ENCODE measurements around the gene ANO1.

ANO1 gene

GRCh38 chr11:70123711-70124110 is 45.6 kb downstream of the ANO1 start:
- Histone ChIP-seq H3K27me3 (replicated peaks; ENCODE audit: control insufficient read depth, insufficient read depth, low read length, poor library complexity, severe bottlenecking) (no peaks in the 10 kb centered on the region), H3K4me3 (ENCODE audit: insufficient read depth, low read depth, low read length, poor library complexity, severe bottlenecking) (no peak overlapping the region), H3K4me1 (ENCODE audit: control insufficient read depth, insufficient read depth, low read length, poor library complexity, severe bottlenecking) (no peaks in the 10 kb centered on the region), H3K36me3 (ENCODE audit: control insufficient read depth, insufficient read depth, low read length) (no peaks in the 10 kb centered on the region), H3K9me3 (ENCODE audit: control insufficient read depth, low read length) (no peaks in the 10 kb centered on the region), H3K27ac (ENCODE audit: insufficient read depth, low read length, poor library complexity, severe bottlenecking) (no peak overlapping the region)
- no peak for DNase-seq

GRCh38 chr11:70124321-70125000 is 46.3 kb downstream of the ANO1 start:
- Histone ChIP-seq H3K4me1 (ENCODE audit: control insufficient read depth, insufficient read depth, low read length, poor library complexity, severe bottlenecking) (no peaks in the 10 kb centered on the region), H3K4me3 (ENCODE audit: insufficient read depth, low read depth, low read length, poor library complexity, severe bottlenecking) (no peak overlapping the region)

GRCh38 chr11:70126494-70126893 is 48.4 kb downstream of the ANO1 start:
- no peak overlapping the region for H3K27ac ChIP-seq (ENCODE audit: insufficient read depth, low read length, poor library complexity, severe bottlenecking)
- no peaks in the 10 kb centered on the region for H3K27me3 ChIP-seq (replicated peaks; ENCODE audit: control insufficient read depth, insufficient read depth, low read length, poor library complexity, severe bottlenecking)
- DNase-seq, result no peak
- H3K36me3 ChIP-seq (ENCODE audit: control insufficient read depth, insufficient read depth, low read length), result no peaks in the 10 kb centered on the region
- no peak overlapping the region for H3K4me3 ChIP-seq (ENCODE audit: insufficient read depth, low read depth, low read length, poor library complexity, severe bottlenecking)
- H3K4me1 ChIP-seq (ENCODE audit: control insufficient read depth, insufficient read depth, low read length, poor library complexity, severe bottlenecking), result no peaks in the 10 kb centered on the region
- no peaks in the 10 kb centered on the region for H3K9me3 ChIP-seq (ENCODE audit: control insufficient read depth, low read length)

More at GRCh38 chr11:70124321-70125000, 46.3 kb downstream of the ANO1 start:
- Histone ChIP-seq H3K27me3 (replicated peaks; ENCODE audit: control insufficient read depth, insufficient read depth, low read length, poor library complexity, severe bottlenecking) (no peaks in the 10 kb centered on the region), H3K36me3 (ENCODE audit: control insufficient read depth, insufficient read depth, low read length) (no peaks in the 10 kb centered on the region), H3K9me3 (ENCODE audit: control insufficient read depth, low read length) (no peaks in the 10 kb centered on the region), H3K27ac (ENCODE audit: insufficient read depth, low read length, poor library complexity, severe bottlenecking) (no peak overlapping the region)
- DNase-seq, result no peak

- Histone ChIP-seq H3K27ac (ENCODE audit: insufficient read depth, low read length, poor library complexity, severe bottlenecking) (no peak overlapping the region), H3K4me3 (ENCODE audit: insufficient read depth, low read depth, low read length, poor library complexity, severe bottlenecking) (no peak overlapping the region), H3K27me3 (replicated peaks; ENCODE audit: control insufficient read depth, insufficient read depth, low read length, poor library complexity, severe bottlenecking) (no peaks in the 10 kb centered on the region), H3K4me1 (ENCODE audit: control insufficient read depth, insufficient read depth, low read length, poor library complexity, severe bottlenecking) (no peaks in the 10 kb centered on the region), H3K9me3 (ENCODE audit: control insufficient read depth, low read length) (no peaks in the 10 kb centered on the region), H3K36me3 (ENCODE audit: control insufficient read depth, insufficient read depth, low read length) (no peaks in the 10 kb centered on the region)
- DNase-seq, result no peak
Observed at GRCh38 chr11:70127653-70128434, 49.7 kb downstream of the ANO1 start.

- Histone ChIP-seq H3K36me3 (ENCODE audit: control insufficient read depth, insufficient read depth, low read length) (no peaks in the 10 kb centered on the region), H3K27ac (ENCODE audit: insufficient read depth, low read length, poor library complexity, severe bottlenecking) (no peak overlapping the region), H3K4me3 (ENCODE audit: insufficient read depth, low read depth, low read length, poor library complexity, severe bottlenecking) (no peak overlapping the region), H3K4me1 (ENCODE audit: control insufficient read depth, insufficient read depth, low read length, poor library complexity, severe bottlenecking) (no peaks in the 10 kb centered on the region), H3K27me3 (replicated peaks; ENCODE audit: control insufficient read depth, insufficient read depth, low read length, poor library complexity, severe bottlenecking) (no peaks in the 10 kb centered on the region), H3K9me3 (ENCODE audit: control insufficient read depth, low read length) (no peaks in the 10 kb centered on the region)
- DNase-seq, result no peak
Observed at GRCh38 chr11:70128435-70128906, 50.4 kb downstream of the ANO1 start.

- H3K9me3 ChIP-seq (ENCODE audit: control insufficient read depth, low read length), result no peaks in the 10 kb centered on the region
- no peak overlapping the region for H3K27ac ChIP-seq (ENCODE audit: insufficient read depth, low read length, poor library complexity, severe bottlenecking)
- H3K36me3 ChIP-seq (ENCODE audit: control insufficient read depth, insufficient read depth, low read length), result no peaks in the 10 kb centered on the region
- no peaks in the 10 kb centered on the region for H3K27me3 ChIP-seq (replicated peaks; ENCODE audit: control insufficient read depth, insufficient read depth, low read length, poor library complexity, severe bottlenecking)
- DNase-seq, result no peak
- no peak overlapping the region for H3K4me3 ChIP-seq (ENCODE audit: insufficient read depth, low read depth, low read length, poor library complexity, severe bottlenecking)
- H3K4me1 ChIP-seq (ENCODE audit: control insufficient read depth, insufficient read depth, low read length, poor library complexity, severe bottlenecking), result no peaks in the 10 kb centered on the region
Observed at GRCh38 chr11:70129051-70129592, 51.0 kb downstream of the ANO1 start.

- Histone ChIP-seq H3K27me3 (replicated peaks; ENCODE audit: control insufficient read depth, insufficient read depth, low read length, poor library complexity, severe bottlenecking) (no peaks in the 10 kb centered on the region), H3K9me3 (ENCODE audit: control insufficient read depth, low read length) (no peaks in the 10 kb centered on the region), H3K36me3 (ENCODE audit: control insufficient read depth, insufficient read depth, low read length) (no peaks in the 10 kb centered on the region), H3K27ac (ENCODE audit: insufficient read depth, low read length, poor library complexity, severe bottlenecking) (no peak overlapping the region), H3K4me1 (ENCODE audit: control insufficient read depth, insufficient read depth, low read length, poor library complexity, severe bottlenecking) (no peaks in the 10 kb centered on the region), H3K4me3 (ENCODE audit: insufficient read depth, low read depth, low read length, poor library complexity, severe bottlenecking) (no peak overlapping the region)
- DNase-seq, result no peak
Observed at GRCh38 chr11:70130636-70131035, 52.5 kb downstream of the ANO1 start.

GRCh38 chr11:70131606-70132190 is 53.6 kb downstream of the ANO1 start:
- Histone ChIP-seq H3K27ac (ENCODE audit: insufficient read depth, low read length, poor library complexity, severe bottlenecking) (no peak overlapping the region), H3K4me3 (ENCODE audit: insufficient read depth, low read depth, low read length, poor library complexity, severe bottlenecking) (no peak overlapping the region), H3K27me3 (replicated peaks; ENCODE audit: control insufficient read depth, insufficient read depth, low read length, poor library complexity, severe bottlenecking) (no peaks in the 10 kb centered on the region), H3K36me3 (ENCODE audit: control insufficient read depth, insufficient read depth, low read length) (no peaks in the 10 kb centered on the region), H3K4me1 (ENCODE audit: control insufficient read depth, insufficient read depth, low read length, poor library complexity, severe bottlenecking) (no peaks in the 10 kb centered on the region), H3K9me3 (ENCODE audit: control insufficient read depth, low read length) (no peaks in the 10 kb centered on the region)
- no peak for DNase-seq

GRCh38 chr11:70132641-70133040 is 54.5 kb downstream of the ANO1 start:
- Histone ChIP-seq H3K36me3 (ENCODE audit: control insufficient read depth, insufficient read depth, low read length) (no peaks in the 10 kb centered on the region), H3K4me3 (ENCODE audit: insufficient read depth, low read depth, low read length, poor library complexity, severe bottlenecking) (no peak overlapping the region), H3K4me1 (ENCODE audit: control insufficient read depth, insufficient read depth, low read length, poor library complexity, severe bottlenecking) (no peaks in the 10 kb centered on the region), H3K27me3 (replicated peaks; ENCODE audit: control insufficient read depth, insufficient read depth, low read length, poor library complexity, severe bottlenecking) (no peaks in the 10 kb centered on the region), H3K27ac (ENCODE audit: insufficient read depth, low read length, poor library complexity, severe bottlenecking) (no peak overlapping the region), H3K9me3 (ENCODE audit: control insufficient read depth, low read length) (no peaks in the 10 kb centered on the region)
- no peak for DNase-seq
